CD4-positive, alpha-beta T cell treated with Interleukin-10 for 1 hour (primary cell): ENCODE results near the gene MYH3.

ENCODE experiments used
- DNase-seq: peaks from one replicate; pipeline ENCODE4 v3.0.0-alpha.2; 2020

Gene MYH3

GRCh38 chr17:10648956-10649355 lies 8.2 kb downstream of the MYH3 start:
- DNase-seq, result no peak

DNA sequence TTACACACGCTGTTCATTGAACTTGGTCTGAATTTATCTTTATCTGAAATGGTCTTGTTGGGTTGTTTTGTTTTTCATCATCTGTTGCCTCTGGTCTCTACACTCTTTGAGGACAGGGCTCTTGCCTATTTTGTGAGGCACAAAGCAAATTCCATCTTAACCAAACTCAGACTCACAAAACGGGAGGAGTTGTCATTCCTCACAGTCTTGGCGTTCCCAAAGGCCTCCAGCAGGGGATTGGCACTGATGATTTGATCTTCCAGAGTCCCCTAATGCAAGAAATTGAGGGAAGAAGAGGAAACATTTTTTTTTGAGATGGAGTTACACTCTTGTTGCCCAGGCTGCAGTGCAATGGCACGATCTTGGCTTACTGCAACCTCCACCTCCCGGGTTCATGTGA lies 8.7 kb downstream of the MYH3 start:
- no peak for DNase-seq

- peak; percentile 70 for DNase-seq
These were observed 10.6 kb downstream of the MYH3 start for GRCh38 chr17:10646392-10646990.

GRCh38 chr17:10640475-10640874 lies 16.6 kb downstream of the MYH3 start:
- DNase-seq, result no peak

DNA sequence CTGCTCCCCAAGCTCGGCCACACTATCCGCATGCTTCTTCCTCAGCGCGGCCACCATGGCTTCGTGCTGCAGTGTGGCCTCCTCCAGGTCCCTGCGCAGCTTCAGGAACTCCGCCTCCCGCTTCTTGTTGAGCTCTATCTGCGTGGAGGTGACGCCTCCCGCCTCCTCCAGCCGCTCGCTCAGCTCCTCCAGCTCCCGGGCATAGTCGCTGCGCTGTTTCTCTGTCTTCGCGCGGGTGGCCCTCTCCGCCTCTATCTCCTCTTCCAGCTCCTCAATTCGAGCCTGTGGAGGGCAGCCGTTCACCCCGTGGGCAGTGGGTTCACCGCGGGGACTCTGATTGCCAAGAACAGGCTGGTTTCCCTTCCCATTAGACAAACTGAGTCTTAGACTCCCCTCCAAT lies 19.0 kb downstream of the MYH3 start:
- DNase-seq, result no peak

GRCh38 chr17:10635290-10635689 lies 21.8 kb downstream of the MYH3 start:
- DNase-seq, result no peak

DNA sequence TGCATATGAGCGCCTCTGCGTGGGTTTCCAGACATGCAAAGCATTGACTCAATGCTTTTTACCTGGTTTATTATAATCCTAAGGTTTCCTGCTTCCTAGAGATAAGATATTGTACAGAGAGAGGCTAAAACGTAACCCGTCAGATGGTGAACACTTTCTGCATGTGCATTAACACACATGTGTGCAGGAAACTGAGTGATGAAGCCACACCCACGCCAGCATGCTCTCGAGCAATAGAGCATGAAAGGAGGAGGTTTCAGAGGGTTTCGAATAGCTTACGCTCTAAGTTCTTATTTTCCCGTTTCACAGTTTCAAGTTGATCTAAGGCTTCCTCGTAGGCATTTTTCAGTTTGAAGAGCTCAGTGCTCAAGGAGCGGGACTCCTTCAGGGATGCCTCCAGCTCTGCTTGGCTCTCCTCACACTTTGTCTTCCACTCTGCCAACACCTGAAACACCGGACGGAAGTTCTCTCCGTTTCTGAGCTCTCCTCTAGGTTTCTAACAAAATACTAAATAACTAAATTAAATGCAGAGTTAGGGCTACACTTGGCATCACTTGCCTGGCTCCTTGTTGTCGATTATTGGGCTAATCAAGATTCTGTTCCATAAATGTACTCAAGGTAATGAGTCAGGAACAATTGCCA lies 23.2 kb downstream of the MYH3 start:
- no peak for DNase-seq

DNA sequence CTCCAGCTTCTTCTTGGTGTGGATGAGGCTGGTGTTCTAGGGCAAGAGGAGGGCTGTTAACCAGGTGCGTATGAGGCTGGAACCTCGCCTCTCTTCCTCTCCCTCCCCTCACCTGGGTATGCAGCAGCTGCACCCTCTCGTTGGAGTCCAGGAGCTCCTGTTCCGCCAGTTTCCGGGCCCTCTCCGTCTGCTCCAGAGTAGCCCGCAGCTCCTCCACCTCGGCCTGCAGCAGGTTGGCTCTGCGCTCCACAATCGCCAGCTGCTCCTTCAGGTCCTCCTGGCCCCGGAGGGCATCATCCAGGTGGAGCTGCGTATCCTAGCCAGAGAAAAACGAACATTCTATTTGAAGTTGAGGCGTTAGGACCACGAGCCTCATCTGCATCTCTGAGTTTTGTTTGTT lies 25.4 kb downstream of the MYH3 start:
- no peak for DNase-seq

- DNase-seq, result peak; percentile 19
These were observed 25.9 kb downstream of the MYH3 start for GRCh38 chr17:10631048-10631700.

DNA sequence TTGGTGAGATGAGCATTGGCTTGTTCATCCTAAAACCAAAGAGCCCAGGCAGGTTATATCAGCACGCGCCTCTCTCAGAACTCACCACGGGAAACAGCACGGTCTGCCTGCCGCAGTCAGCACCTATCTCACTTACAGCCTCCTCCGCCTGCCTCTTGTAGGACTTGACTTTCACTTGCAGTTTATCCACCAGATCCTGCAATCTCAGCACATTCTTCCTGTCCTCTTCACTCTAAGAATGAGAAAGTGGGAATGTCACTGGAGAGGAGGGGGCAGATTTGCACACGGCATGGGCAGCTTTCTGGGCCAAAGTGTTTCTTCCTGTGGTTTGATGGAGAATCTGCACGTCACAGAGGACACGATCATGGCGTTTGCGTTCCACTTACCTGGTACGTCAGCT lies 27.4 kb downstream of the MYH3 start:
- no peak for DNase-seq

DNA sequence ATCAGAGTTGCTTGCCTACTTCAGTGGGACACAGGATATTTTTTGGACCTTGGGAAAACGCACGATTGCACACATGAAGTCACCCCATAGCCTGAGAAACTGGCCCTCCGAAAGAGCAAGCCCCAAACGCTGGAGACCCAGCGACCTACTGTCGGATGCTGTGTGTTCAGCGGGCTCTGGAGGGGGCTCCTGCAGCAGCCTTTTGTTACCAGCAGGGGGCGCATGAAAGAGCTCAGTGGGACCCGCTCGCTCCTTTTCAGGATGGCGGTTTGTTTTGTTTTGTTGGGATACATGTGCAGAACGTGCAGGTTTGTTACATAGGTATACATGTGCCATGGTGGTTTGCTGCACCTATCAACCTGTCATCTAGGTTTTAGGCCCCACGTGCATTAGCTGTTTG lies 28.4 kb downstream of the MYH3 start:
- no peak for DNase-seq

DNA sequence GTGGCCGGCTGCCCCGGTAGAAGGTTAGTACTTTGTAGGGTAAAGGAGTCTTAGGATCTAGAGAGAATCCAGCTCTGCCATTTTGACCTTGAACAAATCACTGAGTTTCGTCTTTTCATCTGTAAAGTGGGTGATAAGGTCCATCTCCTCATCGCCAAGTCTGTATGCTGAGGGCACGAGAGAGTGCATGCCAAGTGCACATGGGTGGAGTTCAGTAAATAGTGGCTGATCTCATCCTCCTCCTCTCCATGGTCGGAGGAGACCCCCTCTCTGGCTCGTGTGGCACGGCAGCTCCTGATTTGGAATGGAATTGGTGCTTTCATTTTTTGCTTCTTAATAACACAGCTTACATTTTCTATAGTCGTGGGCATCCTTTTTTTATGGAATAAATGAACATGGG lies 30.7 kb downstream of the MYH3 start:
- no peak for DNase-seq

GRCh38 chr17:10624969-10625368 lies 32.1 kb downstream of the MYH3 start:
- DNase-seq, result no peak

GRCh38 chr17:10623737-10624338 lies 33.3 kb downstream of the MYH3 start:
- DNase-seq, result no peak

DNA sequence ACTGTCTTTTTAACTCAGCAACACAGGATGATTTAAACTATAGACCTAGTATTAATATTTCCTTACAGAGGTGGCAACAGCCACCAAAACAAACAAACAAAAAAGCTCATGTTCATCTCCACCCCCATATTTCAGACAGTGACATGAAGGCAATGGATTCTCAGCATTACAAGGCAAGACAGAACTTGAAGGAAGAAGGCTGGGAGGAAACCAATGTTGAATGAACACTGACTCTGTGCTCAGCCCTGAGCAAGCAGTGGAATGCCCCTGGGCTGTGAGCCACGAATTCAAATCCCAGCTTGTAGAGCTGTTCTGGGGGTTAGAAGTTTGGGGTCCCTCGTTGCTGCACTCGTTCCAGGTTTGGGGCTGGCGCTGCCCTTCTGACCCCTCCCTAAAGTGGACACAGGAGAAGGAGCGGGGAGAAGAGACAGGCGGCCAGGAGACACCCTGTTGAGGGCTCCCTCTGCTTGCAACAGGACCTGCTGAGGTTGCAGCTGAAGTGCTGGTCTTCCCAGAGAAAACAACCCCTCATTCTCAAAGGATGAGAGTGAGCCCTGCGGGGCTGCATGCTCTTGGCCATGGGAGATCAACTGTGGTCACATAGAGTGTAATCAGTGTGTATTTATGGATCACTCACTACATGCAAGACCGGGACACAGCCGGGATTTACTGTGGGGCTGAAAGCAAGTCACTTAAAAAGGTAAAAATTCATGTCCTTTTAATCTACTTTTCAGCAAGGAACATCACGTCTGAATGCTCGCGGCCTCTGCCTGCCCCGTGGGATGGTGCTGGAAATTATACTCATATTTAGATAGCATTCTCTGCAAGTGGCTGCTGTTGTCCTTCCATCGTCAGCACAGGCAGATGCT lies 34.3 kb downstream of the MYH3 start:
- DNase-seq, result no peak

DNA sequence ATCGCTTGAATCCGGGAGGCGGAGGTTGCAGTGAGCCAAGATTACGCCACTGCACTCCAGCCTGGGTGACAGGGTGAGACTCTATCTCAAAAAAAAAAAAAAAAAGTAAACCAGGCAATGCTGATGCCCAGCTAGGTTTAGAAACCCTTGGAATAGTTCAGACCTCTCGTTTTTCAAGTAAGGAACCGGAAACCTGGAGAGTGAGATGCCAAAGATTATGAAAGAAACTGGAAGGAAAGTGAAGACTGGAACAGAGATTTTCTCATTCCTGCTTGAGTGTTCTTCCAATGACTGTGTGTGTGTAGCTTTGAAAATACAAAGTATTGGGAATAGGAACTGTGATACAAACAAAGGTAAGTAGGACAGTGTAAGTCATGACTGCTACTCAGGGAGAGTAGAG lies 35.7 kb downstream of the MYH3 start:
- DNase-seq, result no peak

- DNase-seq, result no peak
These were observed 36.3 kb downstream of the MYH3 start for GRCh38 chr17:10620823-10621222.

GRCh38 chr17:10618202-10618635 lies 38.9 kb downstream of the MYH3 start:
- DNase-seq, result peak; percentile 60

DNA sequence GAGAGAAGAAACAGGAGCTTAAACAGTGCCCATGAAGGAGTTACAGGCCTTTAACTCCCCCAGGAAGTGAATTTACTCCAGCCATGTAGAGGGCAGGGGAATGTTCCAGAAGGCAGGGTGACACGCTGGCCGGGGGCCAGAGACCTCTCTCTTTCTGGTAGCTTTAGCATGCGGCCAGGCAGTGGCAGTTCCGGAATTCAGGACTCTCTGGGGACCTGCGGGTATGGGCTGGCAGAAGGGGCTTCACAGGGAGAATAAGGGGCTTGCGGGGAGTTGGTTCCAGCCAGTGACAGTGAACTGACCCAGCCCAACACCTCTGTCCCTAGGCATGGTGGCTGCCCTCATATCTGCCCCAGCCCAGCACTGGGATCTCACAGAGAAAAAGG lies 40.0 kb downstream of the MYH3 start:
- DNase-seq, result no peak

- DNase-seq, result peak; percentile 56
These were observed 40.5 kb downstream of the MYH3 start for GRCh38 chr17:10616502-10617119.

GRCh38 chr17:10614536-10615155 lies 42.5 kb downstream of the MYH3 start:
- peak; percentile 11 for DNase-seq
